Measurements from ENCODE around the gene LIPG. TPM values are rescaled to one million over a fixed set of nuclear protein-coding genes. Genes with fewer than 3 reads are reported as not detected.

LIPG gene
- total RNA-seq, 4 donors from 2014 or later = 0.06 to 11.9 (median 1.3) TPM; not detected in 1

DNA sequence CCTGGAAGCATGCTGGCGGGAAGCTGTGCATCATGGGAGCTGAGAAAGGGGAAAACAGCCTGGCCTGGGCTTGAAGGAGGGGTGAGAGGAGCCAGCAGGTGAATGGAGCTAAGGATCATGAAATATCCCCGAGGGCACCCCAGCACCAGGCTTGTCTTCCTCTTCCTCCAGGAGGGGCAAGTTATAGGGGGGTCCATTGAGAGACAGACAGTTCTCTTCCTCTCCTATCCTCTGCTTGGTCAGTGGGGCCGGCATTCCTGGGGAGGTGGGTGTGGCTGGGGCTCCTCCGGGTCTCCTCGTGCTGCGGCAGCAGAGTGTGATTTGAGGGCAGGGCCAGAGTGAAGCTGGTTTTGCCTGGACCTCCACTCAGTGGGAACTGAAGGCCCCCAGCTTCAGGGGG lies 78.9 kb downstream of the LIPG start:
- no peaks in the 10 kb centered on the region for H3K27me3 ChIP-seq
- WGBS = 89% methylated on average over 3 of the region's 6 CpGs
- no peak for DNase-seq (ENCODE audit: extremely low spot score)

DNA sequence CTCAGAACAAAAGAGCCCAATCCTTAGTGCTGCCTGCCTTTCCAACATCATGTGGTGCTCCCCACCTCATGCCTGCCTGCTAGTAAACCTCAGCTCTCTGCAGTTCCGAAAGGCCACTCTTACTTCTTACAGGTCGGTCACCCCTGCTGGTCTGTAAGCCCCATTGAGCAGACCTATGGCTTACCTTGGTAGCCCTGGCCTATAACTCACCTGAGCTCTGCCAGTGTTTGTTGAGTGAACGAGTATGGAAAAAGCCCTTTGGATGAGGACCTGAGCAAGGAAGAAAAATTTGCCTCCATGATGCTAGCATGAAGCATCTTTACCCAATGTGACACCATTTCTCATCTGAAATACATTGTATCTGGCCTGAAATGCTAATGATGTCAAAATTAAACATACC lies 83.3 kb downstream of the LIPG start:
- Histone ChIP-seq H3K27me3 (no peaks in the 10 kb centered on the region), H3K4me3 (no peak overlapping the region), H3K4me1 (peaks cover 3 to 39% (median 23%) of the 10 kb centered on the region in 4 donors), H3K36me3 (no peaks in the 10 kb centered on the region), H3K27ac (replicated peaks in 1 of 4) (peak overlapping the region in 2 of 4 donors; percentile 49 to 52), H3K9me3 (no peaks in the 10 kb centered on the region)
- TF ChIP-seq EP300 (IDR thresholded peaks at IDR 0.05) (no peak), POLR2AphosphoS5 (IDR thresholded peaks at IDR 0.05) (no peak), POLR2A (IDR thresholded peaks at IDR 0.05; ENCODE audit: low read depth) (no peak)
- TF ChIP-seq, protein P1, sequence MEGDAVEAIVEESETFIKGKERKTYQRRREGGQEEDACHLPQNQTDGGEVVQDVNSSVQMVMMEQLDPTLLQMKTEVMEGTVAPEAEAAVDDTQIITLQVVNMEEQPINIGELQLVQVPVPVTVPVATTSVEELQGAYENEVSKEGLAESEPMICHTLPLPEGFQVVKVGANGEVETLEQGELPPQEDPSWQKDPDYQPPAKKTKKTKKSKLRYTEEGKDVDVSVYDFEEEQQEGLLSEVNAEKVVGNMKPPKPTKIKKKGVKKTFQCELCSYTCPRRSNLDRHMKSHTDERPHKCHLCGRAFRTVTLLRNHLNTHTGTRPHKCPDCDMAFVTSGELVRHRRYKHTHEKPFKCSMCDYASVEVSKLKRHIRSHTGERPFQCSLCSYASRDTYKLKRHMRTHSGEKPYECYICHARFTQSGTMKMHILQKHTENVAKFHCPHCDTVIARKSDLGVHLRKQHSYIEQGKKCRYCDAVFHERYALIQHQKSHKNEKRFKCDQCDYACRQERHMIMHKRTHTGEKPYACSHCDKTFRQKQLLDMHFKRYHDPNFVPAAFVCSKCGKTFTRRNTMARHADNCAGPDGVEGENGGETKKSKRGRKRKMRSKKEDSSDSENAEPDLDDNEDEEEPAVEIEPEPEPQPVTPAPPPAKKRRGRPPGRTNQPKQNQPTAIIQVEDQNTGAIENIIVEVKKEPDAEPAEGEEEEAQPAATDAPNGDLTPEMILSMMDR (IDR thresholded peaks at IDR 0.05) = no peak
- intact Hi-C loops (cut with DNase I) = no loop called here
- no peak for DNase-seq (ENCODE audit: extremely low spot score)
- WGBS = 87% methylated on average over 3 of the region's 3 CpGs

More for the DNA sequence above, 78.9 kb downstream of the LIPG start:
- TF ChIP-seq POLR2AphosphoS5 (IDR thresholded peaks at IDR 0.05) (no peak), POLR2A (IDR thresholded peaks at IDR 0.05; ENCODE audit: low read depth) (no peak), EP300 (IDR thresholded peaks at IDR 0.05) (no peak)
- TF ChIP-seq, protein P1 (IDR thresholded peaks at IDR 0.05) = no peak
- Histone ChIP-seq H3K4me1 (peaks cover 0 to 8% (median 7%) of the 10 kb centered on the region in 4 donors), H3K27ac (replicated peaks in 1 of 4) (no peak overlapping the region), H3K36me3 (no peaks in the 10 kb centered on the region), H3K9me3 (no peaks in the 10 kb centered on the region), H3K4me3 (no peak overlapping the region)
- intact Hi-C loops (cut with DNase I) = no loop called here

DNA sequence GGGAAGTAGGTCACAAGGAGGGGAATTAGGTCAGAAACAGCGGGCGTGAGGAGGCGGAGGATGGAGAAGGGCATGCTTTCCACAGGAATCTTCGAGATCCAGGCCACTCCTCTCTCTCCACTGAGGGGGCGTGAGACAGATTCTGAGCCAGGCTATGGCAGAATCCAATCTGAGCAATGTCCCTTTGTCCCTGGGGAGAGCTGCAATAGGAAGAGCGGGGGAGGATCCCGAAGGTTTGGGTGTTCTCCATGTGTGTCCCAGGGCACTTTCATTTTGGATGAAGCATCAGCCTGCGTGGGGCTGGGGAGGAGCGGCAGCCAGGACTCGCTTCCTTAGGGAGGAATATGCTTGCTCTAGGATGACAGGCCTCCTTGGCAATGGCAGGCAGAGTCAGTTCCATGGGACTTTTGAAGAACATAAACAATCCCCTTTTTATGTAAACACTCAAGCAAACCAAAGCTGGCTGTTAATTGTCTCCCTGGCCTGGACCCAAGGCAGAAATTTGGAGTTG lies 84.0 kb downstream of the LIPG start:
- Histone ChIP-seq H3K4me1 (peaks cover 3 to 39% (median 23%) of the 10 kb centered on the region in 4 donors), H3K4me3 (peak overlapping the region; percentile 25 to 44 (median 31)), H3K9me3 (no peaks in the 10 kb centered on the region), H3K27me3 (no peaks in the 10 kb centered on the region), H3K27ac (replicated peaks in 1 of 4) (peak overlapping the region; percentile 24 to 52 (median 38)), H3K36me3 (no peaks in the 10 kb centered on the region)
- DNase-seq (ENCODE audit: extremely low spot score) = no peak
- TF ChIP-seq POLR2A (IDR thresholded peaks at IDR 0.05; ENCODE audit: low read depth) = no peak
- TF ChIP-seq, protein P1 (IDR thresholded peaks at IDR 0.05) = no peak
- TF ChIP-seq EP300 (IDR thresholded peaks at IDR 0.05) = no peak
- TF ChIP-seq POLR2AphosphoS5 (IDR thresholded peaks at IDR 0.05) = peak; percentile 37 to 38
- intact Hi-C loops (cut with DNase I) = no loop called here
- 40% methylated on average over 10 of the region's 10 CpGs for WGBS

DNA sequence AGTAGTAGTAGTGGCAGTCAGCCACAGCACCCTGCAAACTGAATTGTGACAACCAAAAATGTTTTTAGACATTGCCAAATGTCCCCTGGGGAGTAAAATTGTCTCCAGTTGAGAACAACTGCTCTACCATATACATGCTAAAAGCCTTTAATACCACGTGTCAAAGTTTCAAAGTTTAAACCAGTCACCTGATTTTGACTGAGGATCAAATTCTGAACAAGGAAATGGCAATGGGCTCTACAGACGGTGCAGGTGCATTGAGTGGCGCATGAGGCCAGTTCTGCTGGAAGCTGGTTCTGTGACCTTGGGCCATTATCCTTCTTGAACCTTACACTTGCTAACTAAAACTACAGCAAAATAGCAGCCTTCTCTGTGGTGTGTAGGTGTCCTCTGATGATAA lies 85.0 kb downstream of the LIPG start:
- Histone ChIP-seq H3K36me3 (no peaks in the 10 kb centered on the region), H3K27me3 (no peaks in the 10 kb centered on the region), H3K9me3 (no peaks in the 10 kb centered on the region), H3K27ac (replicated peaks in 1 of 4) (peak overlapping the region in 2 of 4 donors; percentile 0 to 49), H3K4me3 (no peak overlapping the region), H3K4me1 (peaks cover 3 to 39% (median 23%) of the 10 kb centered on the region in 4 donors)
- TF ChIP-seq POLR2A (IDR thresholded peaks at IDR 0.05; ENCODE audit: low read depth) (no peak), POLR2AphosphoS5 (IDR thresholded peaks at IDR 0.05) (no peak), EP300 (IDR thresholded peaks at IDR 0.05) (no peak)
- TF ChIP-seq, protein P1 (IDR thresholded peaks at IDR 0.05) = no peak
- intact Hi-C loops (cut with DNase I) = no loop called here
- DNase-seq (ENCODE audit: extremely low spot score) = no peak
- WGBS = 91% methylated on average over 3 of the region's 3 CpGs

All from esophagus muscularis mucosa (tissue), 4 donors.